ENCODE data around the gene HPSE. TPM values are rescaled to one million over a fixed set of nuclear protein-coding genes. Genes with fewer than 3 reads are reported as not detected.

Gene HPSE
- polyA plus RNA-seq, 1 experiment, result 0.71 TPM

DNA sequence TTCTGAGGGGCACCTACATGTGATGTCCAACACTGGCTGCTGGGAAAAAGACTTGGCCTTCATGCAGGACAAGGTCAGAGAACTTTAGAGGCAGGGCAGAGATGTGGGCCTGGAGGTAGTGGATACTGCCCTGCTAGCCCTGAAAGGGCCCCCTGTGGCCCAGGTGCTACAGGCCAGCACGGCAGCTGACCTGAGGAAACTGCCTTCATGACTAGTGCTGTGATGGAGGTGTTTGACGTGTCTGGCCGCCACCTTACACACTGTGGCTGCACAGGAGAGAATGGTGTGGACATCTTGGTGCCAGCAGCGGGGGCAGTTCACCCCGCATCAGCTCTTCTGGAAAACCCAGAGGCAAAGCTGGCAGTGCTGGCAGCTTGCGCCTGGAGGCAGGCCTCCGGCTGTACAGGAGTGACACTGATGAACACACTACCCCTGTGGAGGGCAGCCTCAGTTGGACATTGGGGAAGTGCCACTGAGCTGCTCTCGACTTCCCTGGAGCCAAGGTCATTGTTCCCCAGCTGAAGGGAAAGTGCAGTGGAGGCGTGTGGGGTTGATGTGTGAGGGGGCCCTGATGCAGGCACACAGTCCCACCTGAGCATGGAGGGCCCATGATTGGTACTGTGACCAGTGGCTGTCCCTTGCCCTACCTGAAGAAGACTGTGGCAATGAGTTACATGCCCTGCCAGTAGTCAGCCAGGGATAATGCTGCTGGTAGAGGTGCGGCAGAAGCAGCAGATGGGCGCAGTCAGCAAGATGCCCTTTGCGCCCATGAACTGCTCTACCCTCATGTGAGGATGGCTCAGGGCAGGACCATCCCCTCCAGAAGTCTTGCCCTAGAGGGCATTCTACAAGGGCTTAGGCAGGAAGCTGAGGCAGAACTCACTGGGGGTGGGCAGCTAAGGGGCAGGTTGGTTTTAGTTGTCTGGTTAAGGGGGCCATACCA, 87.0 kb downstream of the HPSE start:
- ChIA-PET POLR2A (no interaction called here), CTCF (no interaction called here)

More for the DNA sequence above, 87.0 kb downstream of the HPSE start:
- Histone ChIP-seq H3K4me3 (ENCODE audit: low read depth, low read length) (no peak overlapping the region), H3K27me3 (ENCODE audit: control insufficient read depth, insufficient read depth, low read length) (no peaks in the 10 kb centered on the region), H3K36me3 (ENCODE audit: control insufficient read depth, insufficient read depth, low read length) (no peaks in the 10 kb centered on the region)
- TF ChIP-seq, protein P1, sequence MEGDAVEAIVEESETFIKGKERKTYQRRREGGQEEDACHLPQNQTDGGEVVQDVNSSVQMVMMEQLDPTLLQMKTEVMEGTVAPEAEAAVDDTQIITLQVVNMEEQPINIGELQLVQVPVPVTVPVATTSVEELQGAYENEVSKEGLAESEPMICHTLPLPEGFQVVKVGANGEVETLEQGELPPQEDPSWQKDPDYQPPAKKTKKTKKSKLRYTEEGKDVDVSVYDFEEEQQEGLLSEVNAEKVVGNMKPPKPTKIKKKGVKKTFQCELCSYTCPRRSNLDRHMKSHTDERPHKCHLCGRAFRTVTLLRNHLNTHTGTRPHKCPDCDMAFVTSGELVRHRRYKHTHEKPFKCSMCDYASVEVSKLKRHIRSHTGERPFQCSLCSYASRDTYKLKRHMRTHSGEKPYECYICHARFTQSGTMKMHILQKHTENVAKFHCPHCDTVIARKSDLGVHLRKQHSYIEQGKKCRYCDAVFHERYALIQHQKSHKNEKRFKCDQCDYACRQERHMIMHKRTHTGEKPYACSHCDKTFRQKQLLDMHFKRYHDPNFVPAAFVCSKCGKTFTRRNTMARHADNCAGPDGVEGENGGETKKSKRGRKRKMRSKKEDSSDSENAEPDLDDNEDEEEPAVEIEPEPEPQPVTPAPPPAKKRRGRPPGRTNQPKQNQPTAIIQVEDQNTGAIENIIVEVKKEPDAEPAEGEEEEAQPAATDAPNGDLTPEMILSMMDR (IDR thresholded peaks at IDR 0.05; ENCODE audit: insufficient read depth, low read depth, low read length), result no peak
- no peak for DNase-seq (ENCODE audit: low read depth)

Small RNA genes lying within 50 kb of the gene (small RNA-seq; reads per million reads assigned to genes)
- not detected for gene AC114781.5 (ENCODE audit: insufficient read length, low read depth, low replicate concordance)

Other genes starting within 250 kb of the HPSE start
- gene PLAC8, start 220.1 kb downstream of the HPSE start, polyA plus RNA-seq (2011; rRNA removed), result 13.7 and 20.2 TPM in 2 replicates
- 14.5 and 21.0 TPM in 2 replicates for gene COQ2, start 50.0 kb downstream of the HPSE start, polyA plus RNA-seq (2011; rRNA removed)
- gene HELQ, start 121.0 kb upstream of the HPSE start, polyA plus RNA-seq (2011; rRNA removed), result 9.6 and 12.8 TPM in 2 replicates
- 16.4 and 31.8 TPM in 2 replicates for gene MRPS18C, start 121.2 kb upstream of the HPSE start, polyA plus RNA-seq (2011; rRNA removed)
- 3.1 and 7.6 TPM in 2 replicates for gene ABRAXAS1, start 150.3 kb upstream of the HPSE start, polyA plus RNA-seq (2011; rRNA removed)
- gene GPAT3, start 201.3 kb upstream of the HPSE start, polyA plus RNA-seq (2011; rRNA removed), result 0.37 and 0.58 TPM in 2 replicates